ENCODE measurements around the gene MMEL1. TPM values are rescaled to one million over a fixed set of nuclear protein-coding genes. Genes with fewer than 3 reads are reported as not detected.
A peak's percentile ranks its signal among the peaks of the same experiment; 100 is the strongest.
"Not testable (repeated sequence)": the region's sequence is repeated elsewhere in the genome, so short reads cannot be mapped to it uniquely, and the experiment has no call there.

Gene MMEL1
- total and polyA plus RNA-seq, 2 of the 13 experiments (the other 11 are each of a cell fraction or from before 2014, with no cell fraction given) = 0.48 TPM; not detected in 1

DNA sequence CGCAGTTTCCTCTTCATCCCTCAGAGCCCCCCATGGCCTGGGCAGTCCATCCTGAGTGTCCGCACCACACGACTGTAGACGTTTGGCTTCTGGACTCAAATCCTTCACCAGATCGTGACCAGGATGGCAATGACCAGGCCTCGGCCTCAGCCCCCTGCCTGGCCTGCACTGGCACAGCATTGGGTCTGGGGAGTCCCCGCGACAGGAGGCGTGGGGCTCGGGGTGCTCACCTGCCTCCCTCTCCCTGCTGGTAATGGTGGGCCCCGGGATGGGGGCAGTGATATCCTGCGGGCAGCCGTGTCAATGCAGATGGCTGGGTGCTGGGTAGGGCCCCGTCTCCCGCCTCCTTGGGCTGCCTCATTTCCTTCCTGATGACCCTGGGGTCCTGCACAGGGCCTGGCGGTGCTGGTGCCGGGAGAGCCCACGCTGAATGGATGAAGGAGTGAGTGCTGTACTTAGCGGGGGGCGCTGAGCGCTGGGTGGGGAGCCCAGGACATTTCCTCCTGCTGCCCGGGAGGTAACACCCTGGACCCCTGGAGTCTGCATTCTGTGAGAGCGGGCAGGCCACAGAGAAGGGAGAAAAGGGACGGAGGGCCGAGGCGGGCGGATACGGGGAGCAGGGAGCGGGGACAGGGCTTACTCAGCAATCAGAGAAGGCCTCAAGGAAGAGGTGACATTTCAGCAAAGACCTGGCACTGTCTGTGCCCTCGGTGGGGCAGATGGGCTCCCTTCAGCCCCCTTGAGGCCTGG is 78.8 kb downstream of the MMEL1 start:
- intact Hi-C loops (cut with micrococcal nuclease; ENCODE audit: unreplicated experiment) (no loop called here), in situ Hi-C loops (cut with HindIII; ENCODE audit: extremely low pct_ligation_motif_present, low pct_unique_long_range_greater_than_20kb) (no loop called here)
- FAIRE-seq (no peak), DNase-seq (ENCODE audit: low spot score) (no peak), ATAC-seq (no peak)
- no TSS peak for BruUV-seq (replicated peaks)
- Histone ChIP-seq H3K79me2 (ENCODE audit: insufficient read depth, low read length) (no peaks in the 10 kb centered on the region), H3K27ac (ENCODE audit: extremely low read length, insufficient read depth, low read length) (no peak overlapping the region), H4K20me1 (ENCODE audit: insufficient read depth, low read length) (0 out of 2 replicates have a peak, but pooled peaks cover 4% of the 10 kb centered on the region), H3K9ac (ENCODE audit: insufficient read depth, low read depth, low read length) (no peak overlapping the region), H2AFZ (ENCODE audit: low read length) (no peak overlapping the region), H3K4me2 (ENCODE audit: low read depth, low read length) (no peak overlapping the region), H3K4me1 (ENCODE audit: insufficient read depth, low read length) (peaks cover 48% of the 10 kb centered on the region), H3K4me3 (replicated peaks in 1 of 3; ENCODE audit: insufficient read depth in 1 of 3, low read depth in 2 of 3, low read length in 3 of 3) (no peak overlapping the region), H3K36me3 (replicated peaks in 1 of 2; ENCODE audit: control insufficient read depth in 1 of 2, insufficient read depth in 2 of 2, low read length in 2 of 2) (no peaks in the 10 kb centered on the region), H3K9me3 (ENCODE audit: low read length) (no peaks in the 10 kb centered on the region), H3K27me3 (ENCODE audit: control insufficient read depth in 1 of 2, insufficient read depth in 2 of 2, low read length in 2 of 2) (no peaks in the 10 kb centered on the region; a peak in 1 of 5 replicates)
- 59% methylated on average over 24 of the region's 30 CpGs for WGBS (ENCODE audit: low lambda C conversion rate)
- CTCF ChIA-PET (ENCODE audit: low intra/inter-chr PET ratio, low total read pairs) = interaction anchor here (1.1 kb wide), 1 partner anchor 25 kb away, joined by 3 read pairs; no protein-coding TSS in a partner anchor
- POLR2A ChIA-PET = no interaction called here
- TF ChIP-seq, protein P1, sequence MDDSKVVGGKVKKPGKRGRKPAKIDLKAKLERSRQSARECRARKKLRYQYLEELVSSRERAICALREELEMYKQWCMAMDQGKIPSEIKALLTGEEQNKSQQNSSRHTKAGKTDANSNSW (CRISPR knock-in tag; IDR thresholded peaks at IDR 0.05; ENCODE audit: borderline replicate concordance) = no peak
- TF ChIP-seq, protein P2, sequence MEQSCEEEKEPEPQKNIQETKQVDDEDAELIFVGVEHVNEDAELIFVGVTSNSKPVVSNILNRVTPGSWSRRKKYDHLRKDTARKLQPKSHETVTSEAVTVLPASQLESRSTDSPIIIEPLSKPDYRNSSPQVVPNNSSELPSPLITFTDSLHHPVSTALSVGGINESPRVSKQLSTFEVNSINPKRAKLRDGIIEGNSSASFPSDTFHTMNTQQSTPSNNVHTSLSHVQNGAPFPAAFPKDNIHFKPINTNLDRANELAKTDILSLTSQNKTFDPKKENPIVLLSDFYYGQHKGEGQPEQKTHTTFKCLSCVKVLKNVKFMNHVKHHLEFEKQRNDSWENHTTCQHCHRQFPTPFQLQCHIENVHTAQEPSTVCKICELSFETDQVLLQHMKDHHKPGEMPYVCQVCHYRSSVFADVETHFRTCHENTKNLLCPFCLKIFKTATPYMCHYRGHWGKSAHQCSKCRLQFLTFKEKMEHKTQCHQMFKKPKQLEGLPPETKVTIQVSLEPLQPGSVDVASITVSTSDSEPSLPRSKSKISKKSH (CRISPR knock-in tag; IDR thresholded peaks at IDR 0.05; ENCODE audit: borderline replicate concordance) = 0 out of 2 replicates have a peak, but pooled peaks have one; percentile 18
- TF ChIP-seq KDM2A (CRISPR knock-in tag; IDR thresholded peaks at IDR 0.05; ENCODE audit: borderline replicate concordance, low read depth) = 0 out of 2 replicates have a peak, but pooled peaks have one; percentile 32
- TF ChIP-seq BORCS8-MEF2B (CRISPR knock-in tag; IDR thresholded peaks at IDR 0.05) = no peak

DNA sequence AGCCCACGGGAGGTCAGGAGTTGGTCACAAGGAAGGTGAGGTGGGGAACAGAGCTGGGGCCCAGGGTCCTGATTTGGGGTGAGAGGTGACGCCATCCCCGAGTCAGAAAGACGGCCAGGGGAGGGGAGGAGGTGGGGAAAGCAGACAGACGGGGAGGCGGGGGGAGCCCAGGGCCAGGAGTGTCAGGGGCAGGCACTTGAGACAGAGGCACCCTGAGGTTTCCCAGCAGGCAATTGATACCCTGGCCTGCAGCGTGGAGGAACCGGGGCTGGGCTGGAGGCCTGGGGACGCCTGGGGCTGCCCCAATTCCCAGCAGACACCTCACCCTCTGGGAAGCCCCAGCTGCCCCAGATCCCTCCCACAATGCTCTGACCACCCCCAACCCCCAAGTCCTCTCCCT is 79.7 kb downstream of the MMEL1 start:
- H3K27me3 ChIP-seq (ENCODE audit: control insufficient read depth in 1 of 2, insufficient read depth in 2 of 2, low read length in 2 of 2); BruUV-seq (replicated peaks); H3K9me3 ChIP-seq (ENCODE audit: low read length); intact Hi-C loops (cut with micrococcal nuclease; ENCODE audit: unreplicated experiment); H3K9ac ChIP-seq (ENCODE audit: insufficient read depth, low read depth, low read length); H3K4me3 ChIP-seq (replicated peaks in 1 of 3; ENCODE audit: insufficient read depth in 1 of 3, low read depth in 2 of 3, low read length in 3 of 3); H3K4me2 ChIP-seq (ENCODE audit: low read depth, low read length); FAIRE-seq; in situ Hi-C loops (cut with HindIII; ENCODE audit: extremely low pct_ligation_motif_present, low pct_unique_long_range_greater_than_20kb); H2AFZ ChIP-seq (ENCODE audit: low read length); DNase-seq (ENCODE audit: low spot score); H3K27ac ChIP-seq (ENCODE audit: extremely low read length, insufficient read depth, low read length); CTCF ChIA-PET (ENCODE audit: low intra/inter-chr PET ratio, low total read pairs); ATAC-seq; H3K36me3 ChIP-seq (replicated peaks in 1 of 2; ENCODE audit: control insufficient read depth in 1 of 2, insufficient read depth in 2 of 2, low read length in 2 of 2); POLR2A ChIA-PET; H4K20me1 ChIP-seq (ENCODE audit: insufficient read depth, low read length); H3K79me2 ChIP-seq (ENCODE audit: insufficient read depth, low read length): not testable (repeated sequence)
- peaks cover 57% of the 10 kb centered on the region for H3K4me1 ChIP-seq (ENCODE audit: insufficient read depth, low read length)
- 3% methylated on average over 6 of the region's 9 CpGs for WGBS (ENCODE audit: low lambda C conversion rate)

Measured in HepG2 (cell line).